ENCODE results near the gene COL19A1.

DNA sequence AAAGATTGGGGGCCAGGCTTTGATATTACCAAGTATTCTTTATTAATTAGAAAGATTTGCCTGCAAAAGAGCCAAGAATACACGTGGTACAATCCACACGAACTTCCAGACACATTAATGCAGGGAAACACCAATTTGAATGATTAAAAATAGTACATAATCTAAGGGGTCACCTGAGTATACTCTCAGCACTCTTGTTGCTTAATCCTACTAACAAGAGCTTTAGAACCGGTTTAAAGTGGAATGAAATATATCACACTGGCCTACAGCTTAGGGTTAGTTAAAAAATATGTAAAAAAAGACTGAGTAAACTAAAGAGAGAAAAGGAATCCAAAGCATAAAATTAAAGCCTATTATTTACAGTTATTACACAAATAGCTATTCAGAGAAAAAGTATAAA, 387.6 kb downstream of the COL19A1 start:
- TF ChIP-seq, protein P1, sequence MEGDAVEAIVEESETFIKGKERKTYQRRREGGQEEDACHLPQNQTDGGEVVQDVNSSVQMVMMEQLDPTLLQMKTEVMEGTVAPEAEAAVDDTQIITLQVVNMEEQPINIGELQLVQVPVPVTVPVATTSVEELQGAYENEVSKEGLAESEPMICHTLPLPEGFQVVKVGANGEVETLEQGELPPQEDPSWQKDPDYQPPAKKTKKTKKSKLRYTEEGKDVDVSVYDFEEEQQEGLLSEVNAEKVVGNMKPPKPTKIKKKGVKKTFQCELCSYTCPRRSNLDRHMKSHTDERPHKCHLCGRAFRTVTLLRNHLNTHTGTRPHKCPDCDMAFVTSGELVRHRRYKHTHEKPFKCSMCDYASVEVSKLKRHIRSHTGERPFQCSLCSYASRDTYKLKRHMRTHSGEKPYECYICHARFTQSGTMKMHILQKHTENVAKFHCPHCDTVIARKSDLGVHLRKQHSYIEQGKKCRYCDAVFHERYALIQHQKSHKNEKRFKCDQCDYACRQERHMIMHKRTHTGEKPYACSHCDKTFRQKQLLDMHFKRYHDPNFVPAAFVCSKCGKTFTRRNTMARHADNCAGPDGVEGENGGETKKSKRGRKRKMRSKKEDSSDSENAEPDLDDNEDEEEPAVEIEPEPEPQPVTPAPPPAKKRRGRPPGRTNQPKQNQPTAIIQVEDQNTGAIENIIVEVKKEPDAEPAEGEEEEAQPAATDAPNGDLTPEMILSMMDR (conservative IDR thresholded peaks at IDR 0.05; ENCODE audit: low read length) = no peak
- TF ChIP-seq EZH2phosphoT487 (IDR thresholded peaks at IDR 0.05; ENCODE audit: borderline replicate concordance) = no peak

All from Loucy (cell line).